HCT116 (cell line): ENCODE measurements around the gene GRIK4. TPM values are rescaled to one million over a fixed set of nuclear protein-coding genes. Genes with fewer than 3 reads are reported as not detected.

Experiments
- ATAC-seq: fragments of 200-7000 bp; cut with Tn5 transposase; 2 replicates; pipeline ENCODE4 v1.9.1; 2020; ENCODE audit warnings: mild to moderate bottlenecking, moderate library complexity
- BruUV-seq: library from RNA; stranded (reverse); fragments of 400-500 nt; replicated peaks from 2 replicates; lab custom pipeline; 2021; lab: Mats Ljungman, UMichigan
- CTCF ChIA-PET: fragments of 300-600 bp; sonication (Branson Sonifier 250); formaldehyde crosslinking; loops from one replicate; lab custom pipeline; 2021; ENCODE audit warnings: antibody characterized with exemption; lab: Charles Lee
- POLR2A ChIA-PET: fragments of 300-600, 350-600 bp; sonication (Branson Sonifier 250); formaldehyde crosslinking; loops from one replicate; lab custom pipeline; 2021; ENCODE audit warnings: antibody characterized with exemption; lab: Charles Lee
- RAD21 ChIA-PET, 2 experiments: fragments of 300-600 bp; sonication (Branson Sonifier 250); formaldehyde crosslinking; loops; one replicate each; lab custom pipeline; 2023; ENCODE audit warnings: low total read pairs in 2 of 2; ENCODE audit not compliant: uncharacterized antibody in 2 of 2, unreplicated experiment in 2 of 2, low non-redundant PET in 1 of 2; lab: Charles Lee
- DNase-seq: peaks from one replicate; pipeline ENCODE4 v3.0.0-alpha.2; 2010; ENCODE audit warnings: low read depth, low spot score
- H2AFZ ChIP-seq: fragments of 200-600 bp; shearing (Covaris generic), sonication (generic); 2 replicates; pipeline ENCODE4 v1.6.1; 2017; ENCODE audit warnings: low read depth, mixed run types, mixed read lengths, antibody characterized with exemption, low read length; ENCODE audit not compliant: poor library complexity, severe bottlenecking
- H3K27ac ChIP-seq: 2 replicates; pipeline ENCODE4 v1.5.1; 2012; ENCODE audit warnings: low read depth, low read length
- H3K27me3 ChIP-seq: fragments of 200-600 bp; sonication (generic); 2 replicates; pipeline ENCODE4 v1.6.1; 2016; ENCODE audit warnings: mixed run types, low read length, mixed read lengths; ENCODE audit not compliant: insufficient read depth
- H3K36me3 ChIP-seq, 2 experiments: fragments of 200-500 bp in 1 of 2; fragments of 200-600 bp in 1 of 2; sonication (Bioruptor generic) in 1 of 2; sonication (generic) in 1 of 2; 2 replicates each; pipeline versions ENCODE4 v1.5.1 to v1.6.1; 2014 to 2016; ENCODE audit warnings: low read length in 2 of 2, inconsistent platforms in 1 of 2, mixed read lengths in 1 of 2, mixed run types in 1 of 2; ENCODE audit not compliant: insufficient read depth in 2 of 2, control insufficient read depth in 1 of 2
- H3K4me1 ChIP-seq, 2 experiments: fragments of 200-600 bp in 1 of 2; sonication (generic) in 1 of 2; 2 replicates each; pipeline versions ENCODE4 v1.5.1 to v1.6.1; 2012 to 2017; ENCODE audit warnings: low read length in 2 of 2, inconsistent platforms in 1 of 2, mild to moderate bottlenecking in 1 of 2, mixed read lengths in 1 of 2, mixed run types in 1 of 2, moderate library complexity in 1 of 2; ENCODE audit not compliant: insufficient read depth in 2 of 2, control insufficient read depth in 1 of 2
- H3K4me2 ChIP-seq: fragments of 200-600 bp; sonication (generic); 2 replicates; pipeline ENCODE4 v1.6.1; 2017; ENCODE audit warnings: mixed run types, low read length, mixed read lengths
- H3K4me3 ChIP-seq, 2 experiments: fragments of 200-600 bp in 1 of 2; sonication (generic) in 1 of 2; replicated peaks in 1 of 2; 2 replicates each; pipeline ENCODE4 v1.5.1; 2011 to 2016; ENCODE audit warnings: low read length in 2 of 2, control low read depth in 1 of 2, low read depth in 1 of 2, mild to moderate bottlenecking in 1 of 2, mixed read lengths in 1 of 2, mixed run types in 1 of 2
- H3K79me2 ChIP-seq: fragments of 200-600 bp; sonication (generic); 2 replicates; pipeline ENCODE4 v1.6.1; 2017; ENCODE audit warnings: mild to moderate bottlenecking, mixed run types, low read length, moderate library complexity, mixed read lengths; ENCODE audit not compliant: insufficient read depth
- H3K9ac ChIP-seq: fragments of 200-600 bp; sonication (generic); 2 replicates; pipeline ENCODE4 v1.6.1; 2016; ENCODE audit warnings: low read length, mixed read lengths
- H3K9me2 ChIP-seq: fragments of 200-600 bp; sonication (generic), shearing (Covaris generic); 2 replicates; pipeline ENCODE4 v1.6.1; 2017; ENCODE audit warnings: mixed run types, mild to moderate bottlenecking, moderate library complexity; ENCODE audit not compliant: insufficient read depth
- H3K9me3 ChIP-seq, 2 experiments: fragments of 200-500 bp in 1 of 2; fragments of 200-600 bp in 1 of 2; sonication (Bioruptor generic) in 1 of 2; sonication (generic) in 1 of 2; 2 replicates each; pipeline ENCODE4 v1.6.1; 2014 to 2017; ENCODE audit warnings: low read length in 2 of 2, mixed read lengths in 2 of 2, inconsistent platforms in 1 of 2, low read depth in 1 of 2, mild to moderate bottlenecking in 1 of 2, mixed run types in 1 of 2, moderate library complexity in 1 of 2; ENCODE audit not compliant: control insufficient read depth in 1 of 2, insufficient read depth in 1 of 2
- H4K20me1 ChIP-seq: fragments of 200-600 bp; sonication (generic), shearing (Covaris generic); 2 replicates; pipeline ENCODE4 v1.6.1; 2017; ENCODE audit warnings: mixed run types, mild to moderate bottlenecking, moderate library complexity; ENCODE audit not compliant: insufficient read depth
- CBX3 ChIP-seq: IDR thresholded peaks from 2 replicates; pipeline ENCODE4 v1.6.1; 2012; ENCODE audit warnings: low read depth
- CEBPB ChIP-seq: IDR thresholded peaks from 2 replicates; pipeline ENCODE4 v1.6.1; 2012; ENCODE audit warnings: low read depth
- EGR1 ChIP-seq: IDR thresholded peaks from 2 replicates; pipeline ENCODE4 v1.6.1; 2012; ENCODE audit warnings: low read depth
- EZH2phosphoT487 ChIP-seq: fragments of 200-600 bp; IDR thresholded peaks from 2 replicates; pipeline ENCODE4 v1.6.1; 2018; ENCODE audit warnings: antibody characterized with exemption, borderline replicate concordance
- FOSL1 ChIP-seq: IDR thresholded peaks from 2 replicates; pipeline ENCODE4 v1.6.1; 2012; ENCODE audit warnings: low read depth
- JUND ChIP-seq: IDR thresholded peaks from 2 replicates; pipeline ENCODE4 v1.6.1; 2012
- POLR2A ChIP-seq: IDR thresholded peaks from 2 replicates; pipeline ENCODE4 v1.7.0; 2011; ENCODE audit warnings: borderline replicate concordance; ENCODE audit not compliant: insufficient read depth, insufficient read length; ENCODE audit errors: extremely low read depth
- POLR2AphosphoS5 ChIP-seq: IDR thresholded peaks from 2 replicates; pipeline ENCODE4 v1.6.1; 2011; ENCODE audit warnings: mild to moderate bottlenecking, low read depth, low read length, moderate library complexity
- RAD21 ChIP-seq: IDR thresholded peaks from 2 replicates; pipeline ENCODE4 v1.6.1; 2012; ENCODE audit warnings: low read depth, mild to moderate bottlenecking
- SP1 ChIP-seq: IDR thresholded peaks from 2 replicates; pipeline ENCODE4 v1.6.1; 2012; ENCODE audit warnings: low read depth
- SRF ChIP-seq: IDR thresholded peaks from 2 replicates; pipeline ENCODE4 v1.6.1; 2012; ENCODE audit warnings: low read depth
- TCF7L2 ChIP-seq: IDR thresholded peaks from 2 replicates; pipeline ENCODE4 v1.7.0; 2011; ENCODE audit warnings: borderline replicate concordance, inconsistent platforms; ENCODE audit not compliant: insufficient read depth, insufficient read length; ENCODE audit errors: extremely low read depth
- YY1 ChIP-seq: IDR thresholded peaks from 2 replicates; pipeline ENCODE4 v1.6.1; 2011; ENCODE audit warnings: low read length, low read depth, moderate library complexity, mild to moderate bottlenecking; ENCODE audit not compliant: insufficient replicate concordance; ENCODE audit errors: extremely low read depth
- ZFX ChIP-seq: fragments of 450-650 bp; IDR thresholded peaks from 2 replicates; pipeline ENCODE4 v1.6.1; 2017
- intact Hi-C: fragments of 100-400 bp; cut with micrococcal nuclease; formaldehyde crosslinking; loops from 2 replicates; pipeline ENCODE4 v1.10.0; 2022
- total RNA-seq: library from RNA; stranded (reverse); gene quantifications from one replicate; pipeline ENCODE4 v1.2.1, GENCODE V29; 2021; ENCODE audit not compliant: unreplicated experiment
- TF ChIP-seq, protein P1 (sequence below): IDR thresholded peaks from 2 replicates; pipeline ENCODE4 v1.6.1; 2012; ENCODE audit warnings: low read depth
- TF ChIP-seq, protein P2 (sequence below), 3 experiments: fragments of 200-600 bp in 1 of 3; sonication (generic) in 1 of 3; IDR thresholded peaks in 2 of 3; conservative IDR thresholded peaks in 1 of 3; 2 replicates each; pipeline ENCODE4 v1.5.1; 2012 to 2017; ENCODE audit warnings: low read depth in 2 of 3, low read length in 2 of 3, antibody characterized with exemption in 1 of 3, borderline replicate concordance in 1 of 3, control low read depth in 1 of 3, mild to moderate bottlenecking in 1 of 3, mixed read lengths in 1 of 3, mixed run types in 1 of 3, moderate library complexity in 1 of 3; ENCODE audit not compliant: insufficient read depth in 1 of 3
- TF ChIP-seq, protein P3 (sequence below): IDR thresholded peaks from 2 replicates; pipeline ENCODE4 v1.6.1; 2011; ENCODE audit warnings: mild to moderate bottlenecking, low read length, moderate library complexity; ENCODE audit not compliant: insufficient replicate concordance; ENCODE audit errors: extremely low read depth
- TF ChIP-seq, protein P4 (sequence below): IDR thresholded peaks from 2 replicates; pipeline ENCODE4 v1.6.1; 2012

GRIK4 gene
- total RNA-seq, 1 experiment from 2014 or later, result 0.52 TPM

DNA sequence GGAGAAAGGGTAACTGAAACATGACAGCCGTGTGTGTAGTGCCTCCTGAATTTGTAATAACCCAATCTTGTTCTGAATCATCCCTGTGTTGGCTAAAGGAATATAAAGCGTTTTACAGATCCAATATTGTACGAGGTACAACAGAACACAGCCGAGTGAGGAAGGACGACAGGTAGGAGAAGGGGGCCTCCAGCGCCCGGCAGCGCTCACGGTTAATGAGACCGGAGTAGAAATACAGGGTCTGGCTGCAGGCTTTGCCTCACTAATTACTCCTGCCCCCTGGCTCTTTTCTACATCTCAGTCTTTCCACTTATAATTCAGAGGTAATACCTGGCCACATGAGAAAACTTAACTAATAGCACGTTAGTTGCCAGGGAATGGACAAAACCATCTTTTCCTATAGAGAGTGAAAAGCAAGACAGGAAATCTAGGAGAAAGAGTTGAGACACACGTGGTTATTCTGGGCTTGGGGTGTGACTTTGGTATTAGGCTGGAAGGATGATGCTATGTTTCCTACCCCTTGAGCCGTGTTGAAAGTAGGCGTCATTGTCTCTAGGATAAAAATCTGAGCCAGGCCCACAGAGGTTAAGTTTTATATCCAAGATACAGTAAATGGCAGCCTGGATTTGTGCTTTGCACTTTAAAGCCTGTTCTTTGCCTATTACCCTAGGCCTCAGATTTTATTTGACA lies 54.1 kb downstream of the GRIK4 start:
- Histone ChIP-seq H3K27ac (peak overlapping the region; percentile 69), H3K79me2 (no peaks in the 10 kb centered on the region), H4K20me1 (no peaks in the 10 kb centered on the region), H3K27me3 (no peaks in the 10 kb centered on the region), H3K9ac (peak overlapping the region; percentile 33), H3K9me3 (no peaks in the 10 kb centered on the region), H3K4me2 (peak overlapping the region; percentile 69), H3K4me3 (peak overlapping the region in 1 of 2 experiments; percentile 22; a peak in 2 of 4 replicates), H3K4me1 (peaks cover 54 to 60% of the 10 kb centered on the region in 2 experiments), H3K9me2 (no peaks in the 10 kb centered on the region), H3K36me3 (no peaks in the 10 kb centered on the region), H2AFZ (peak overlapping the region; percentile 41)
- intact Hi-C loops, result no loop called here
- peak; percentile 20 for ATAC-seq
- RAD21 ChIA-PET, result no interaction called here
- BruUV-seq, result no TSS peak
- CTCF ChIA-PET, result no interaction called here
- TF ChIP-seq YY1 (no peak), JUND (no peak), SRF (no peak), POLR2A (no peak), FOSL1 (no peak), TCF7L2 (no peak), ZFX (no peak), SP1 (no peak), CBX3 (no peak), CEBPB (no peak), RAD21 (no peak), POLR2AphosphoS5 (no peak), EZH2phosphoT487 (no peak), EGR1 (no peak)
- TF ChIP-seq, protein P1, sequence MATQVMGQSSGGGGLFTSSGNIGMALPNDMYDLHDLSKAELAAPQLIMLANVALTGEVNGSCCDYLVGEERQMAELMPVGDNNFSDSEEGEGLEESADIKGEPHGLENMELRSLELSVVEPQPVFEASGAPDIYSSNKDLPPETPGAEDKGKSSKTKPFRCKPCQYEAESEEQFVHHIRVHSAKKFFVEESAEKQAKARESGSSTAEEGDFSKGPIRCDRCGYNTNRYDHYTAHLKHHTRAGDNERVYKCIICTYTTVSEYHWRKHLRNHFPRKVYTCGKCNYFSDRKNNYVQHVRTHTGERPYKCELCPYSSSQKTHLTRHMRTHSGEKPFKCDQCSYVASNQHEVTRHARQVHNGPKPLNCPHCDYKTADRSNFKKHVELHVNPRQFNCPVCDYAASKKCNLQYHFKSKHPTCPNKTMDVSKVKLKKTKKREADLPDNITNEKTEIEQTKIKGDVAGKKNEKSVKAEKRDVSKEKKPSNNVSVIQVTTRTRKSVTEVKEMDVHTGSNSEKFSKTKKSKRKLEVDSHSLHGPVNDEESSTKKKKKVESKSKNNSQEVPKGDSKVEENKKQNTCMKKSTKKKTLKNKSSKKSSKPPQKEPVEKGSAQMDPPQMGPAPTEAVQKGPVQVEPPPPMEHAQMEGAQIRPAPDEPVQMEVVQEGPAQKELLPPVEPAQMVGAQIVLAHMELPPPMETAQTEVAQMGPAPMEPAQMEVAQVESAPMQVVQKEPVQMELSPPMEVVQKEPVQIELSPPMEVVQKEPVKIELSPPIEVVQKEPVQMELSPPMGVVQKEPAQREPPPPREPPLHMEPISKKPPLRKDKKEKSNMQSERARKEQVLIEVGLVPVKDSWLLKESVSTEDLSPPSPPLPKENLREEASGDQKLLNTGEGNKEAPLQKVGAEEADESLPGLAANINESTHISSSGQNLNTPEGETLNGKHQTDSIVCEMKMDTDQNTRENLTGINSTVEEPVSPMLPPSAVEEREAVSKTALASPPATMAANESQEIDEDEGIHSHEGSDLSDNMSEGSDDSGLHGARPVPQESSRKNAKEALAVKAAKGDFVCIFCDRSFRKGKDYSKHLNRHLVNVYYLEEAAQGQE, result no peak
- TF ChIP-seq, protein P2, sequence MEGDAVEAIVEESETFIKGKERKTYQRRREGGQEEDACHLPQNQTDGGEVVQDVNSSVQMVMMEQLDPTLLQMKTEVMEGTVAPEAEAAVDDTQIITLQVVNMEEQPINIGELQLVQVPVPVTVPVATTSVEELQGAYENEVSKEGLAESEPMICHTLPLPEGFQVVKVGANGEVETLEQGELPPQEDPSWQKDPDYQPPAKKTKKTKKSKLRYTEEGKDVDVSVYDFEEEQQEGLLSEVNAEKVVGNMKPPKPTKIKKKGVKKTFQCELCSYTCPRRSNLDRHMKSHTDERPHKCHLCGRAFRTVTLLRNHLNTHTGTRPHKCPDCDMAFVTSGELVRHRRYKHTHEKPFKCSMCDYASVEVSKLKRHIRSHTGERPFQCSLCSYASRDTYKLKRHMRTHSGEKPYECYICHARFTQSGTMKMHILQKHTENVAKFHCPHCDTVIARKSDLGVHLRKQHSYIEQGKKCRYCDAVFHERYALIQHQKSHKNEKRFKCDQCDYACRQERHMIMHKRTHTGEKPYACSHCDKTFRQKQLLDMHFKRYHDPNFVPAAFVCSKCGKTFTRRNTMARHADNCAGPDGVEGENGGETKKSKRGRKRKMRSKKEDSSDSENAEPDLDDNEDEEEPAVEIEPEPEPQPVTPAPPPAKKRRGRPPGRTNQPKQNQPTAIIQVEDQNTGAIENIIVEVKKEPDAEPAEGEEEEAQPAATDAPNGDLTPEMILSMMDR (IDR thresholded peaks at IDR 0.05 in 2 of 3, conservative IDR thresholded peaks at IDR 0.05 in 1 of 3; ENCODE audit: borderline replicate concordance in 1 of 3, insufficient read depth in 1 of 3, low read depth in 2 of 3, low read length in 2 of 3), result no peak
- TF ChIP-seq, protein P3, sequence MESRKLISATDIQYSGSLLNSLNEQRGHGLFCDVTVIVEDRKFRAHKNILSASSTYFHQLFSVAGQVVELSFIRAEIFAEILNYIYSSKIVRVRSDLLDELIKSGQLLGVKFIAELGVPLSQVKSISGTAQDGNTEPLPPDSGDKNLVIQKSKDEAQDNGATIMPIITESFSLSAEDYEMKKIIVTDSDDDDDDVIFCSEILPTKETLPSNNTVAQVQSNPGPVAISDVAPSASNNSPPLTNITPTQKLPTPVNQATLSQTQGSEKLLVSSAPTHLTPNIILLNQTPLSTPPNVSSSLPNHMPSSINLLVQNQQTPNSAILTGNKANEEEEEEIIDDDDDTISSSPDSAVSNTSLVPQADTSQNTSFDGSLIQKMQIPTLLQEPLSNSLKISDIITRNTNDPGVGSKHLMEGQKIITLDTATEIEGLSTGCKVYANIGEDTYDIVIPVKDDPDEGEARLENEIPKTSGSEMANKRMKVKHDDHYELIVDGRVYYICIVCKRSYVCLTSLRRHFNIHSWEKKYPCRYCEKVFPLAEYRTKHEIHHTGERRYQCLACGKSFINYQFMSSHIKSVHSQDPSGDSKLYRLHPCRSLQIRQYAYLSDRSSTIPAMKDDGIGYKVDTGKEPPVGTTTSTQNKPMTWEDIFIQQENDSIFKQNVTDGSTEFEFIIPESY, result no peak
- TF ChIP-seq, protein P4, sequence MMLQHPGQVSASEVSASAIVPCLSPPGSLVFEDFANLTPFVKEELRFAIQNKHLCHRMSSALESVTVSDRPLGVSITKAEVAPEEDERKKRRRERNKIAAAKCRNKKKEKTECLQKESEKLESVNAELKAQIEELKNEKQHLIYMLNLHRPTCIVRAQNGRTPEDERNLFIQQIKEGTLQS, result no peak
- POLR2A ChIA-PET, result no interaction called here
- no peak for DNase-seq
